SW480 (cell line): ENCODE data around the gene SAV1.
A peak's percentile ranks its signal among the peaks of the same experiment; 100 is the strongest.
"Not testable (repeated sequence)": the region's sequence is repeated elsewhere in the genome, so short reads cannot be mapped to it uniquely, and the experiment has no call there.

Experiments
- DNase-seq: peaks from one replicate; pipeline ENCODE4 v3.0.0-alpha.2; 2016; ENCODE audit warnings: low spot score

SAV1 gene

GRCh38 chr14:50665300-50665699 is 2.8 kb downstream of the SAV1 start:
- not testable (repeated sequence) for DNase-seq

DNA sequence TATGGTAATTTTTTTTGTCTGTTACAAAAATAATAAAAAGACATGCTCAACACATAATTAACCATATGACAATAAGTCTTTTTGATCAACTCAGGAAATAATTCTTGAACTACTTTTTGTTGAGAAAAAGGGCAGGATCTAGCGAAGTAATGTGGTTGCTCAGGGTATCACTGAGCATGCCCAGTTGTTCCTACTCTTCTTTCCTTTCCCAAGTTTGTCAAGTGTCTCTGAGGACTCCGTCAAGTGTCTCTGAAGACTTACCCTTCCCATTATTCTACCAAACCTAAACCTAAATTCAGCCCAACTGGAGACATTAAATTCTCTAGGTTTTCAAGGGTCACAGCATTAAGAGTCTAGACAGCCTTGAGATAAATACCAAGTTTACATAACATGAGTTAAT is 3.5 kb downstream of the SAV1 start:
- DNase-seq: not testable (repeated sequence)

DNA sequence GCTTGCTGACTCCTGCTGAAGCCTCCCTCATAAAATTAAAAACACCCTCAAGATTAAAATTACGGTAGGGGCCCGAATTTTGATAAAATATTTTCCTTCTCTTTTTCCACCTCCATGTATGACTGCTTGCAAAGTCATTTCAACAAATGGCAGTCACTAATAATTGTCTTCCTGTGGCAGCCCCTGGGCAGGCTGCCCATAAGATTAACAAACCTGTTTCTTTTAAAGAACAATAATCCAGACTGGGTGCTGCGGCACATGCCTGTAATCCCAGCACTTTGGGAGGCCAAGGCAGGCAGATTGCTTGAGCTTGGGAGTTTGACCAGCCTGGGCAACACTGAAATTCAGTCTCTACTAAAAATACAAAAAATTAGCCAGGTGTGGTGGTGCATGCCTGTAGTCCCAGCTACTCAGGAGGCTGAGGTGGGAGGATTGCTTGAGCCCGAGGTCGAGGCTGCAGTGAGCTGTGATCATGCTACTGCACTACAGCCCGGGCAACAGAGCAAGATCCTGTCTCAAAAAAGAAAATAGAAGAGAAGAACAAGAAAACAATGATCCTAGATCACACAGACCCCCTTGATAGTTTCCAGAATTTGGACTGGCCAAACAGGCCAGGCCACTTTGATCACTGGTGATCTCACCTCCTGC is 8.7 kb downstream of the SAV1 start:
- DNase-seq: no peak

DNA sequence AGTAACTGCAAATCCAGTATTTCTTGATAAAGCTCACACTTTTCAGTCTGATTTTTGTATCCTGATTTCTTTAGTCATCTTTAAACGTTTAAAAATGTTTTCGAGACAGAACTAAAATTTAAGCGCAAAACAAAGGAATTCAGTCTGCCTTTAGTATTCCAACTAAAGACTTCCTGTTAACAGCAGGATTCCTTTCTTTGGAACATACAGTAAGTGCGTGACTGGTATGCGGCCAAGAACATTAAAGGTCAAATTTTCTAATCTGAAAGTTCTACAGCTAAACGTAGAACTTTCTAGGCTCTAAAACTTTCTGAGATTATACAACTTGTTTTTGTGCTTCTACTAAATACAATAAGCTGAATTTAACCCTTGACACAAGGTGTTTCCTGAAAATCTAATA is 9.9 kb downstream of the SAV1 start:
- DNase-seq: no peak

DNA sequence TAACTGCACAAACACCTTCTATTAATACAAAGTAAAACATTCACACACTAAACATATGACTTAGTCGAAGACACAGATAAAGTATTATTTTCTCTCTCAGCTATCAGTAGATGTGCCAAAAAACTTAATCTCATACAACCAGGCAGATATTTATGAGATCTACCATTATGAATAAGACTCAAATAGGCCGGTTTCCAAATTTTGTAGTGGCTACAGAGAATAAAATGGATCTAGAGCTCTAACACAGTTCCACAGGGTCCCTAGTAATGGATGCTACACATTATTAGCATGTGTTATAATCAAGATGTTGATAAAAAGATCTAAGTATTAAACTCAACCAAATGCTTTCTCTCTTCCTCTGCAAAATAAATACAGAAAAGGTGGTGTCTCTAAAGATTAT is 10.4 kb downstream of the SAV1 start:
- no peak for DNase-seq

- no peak for DNase-seq
Measured at GRCh38 chr14:50656776-50657175, 11.3 kb downstream of the SAV1 start.

GRCh38 chr14:50649691-50650090 is 18.4 kb downstream of the SAV1 start:
- no peak for DNase-seq

DNA sequence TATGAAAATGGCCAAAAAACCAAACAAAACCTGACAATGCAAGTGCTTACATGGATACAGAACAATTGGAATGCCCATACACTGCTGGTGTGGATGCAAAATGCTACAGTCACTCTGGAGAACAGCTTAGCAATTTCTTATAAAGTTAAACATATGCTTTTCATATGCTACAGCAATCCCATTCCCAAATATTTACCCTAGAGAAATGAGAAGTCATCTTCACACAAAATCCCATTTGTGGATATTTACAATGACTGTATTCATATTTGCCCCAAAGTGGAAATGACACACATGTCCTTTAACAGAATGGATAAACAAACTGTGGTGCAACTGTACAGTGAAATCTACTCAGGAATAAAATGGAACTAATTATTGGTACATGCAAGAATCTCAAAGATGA is 20.4 kb downstream of the SAV1 start:
- no peak for DNase-seq

GRCh38 chr14:50647282-50647681 is 20.8 kb downstream of the SAV1 start:
- DNase-seq: no peak

- DNase-seq: no peak
Measured at GRCh38 chr14:50635141-50635540, 33.0 kb downstream of the SAV1 start.

DNA sequence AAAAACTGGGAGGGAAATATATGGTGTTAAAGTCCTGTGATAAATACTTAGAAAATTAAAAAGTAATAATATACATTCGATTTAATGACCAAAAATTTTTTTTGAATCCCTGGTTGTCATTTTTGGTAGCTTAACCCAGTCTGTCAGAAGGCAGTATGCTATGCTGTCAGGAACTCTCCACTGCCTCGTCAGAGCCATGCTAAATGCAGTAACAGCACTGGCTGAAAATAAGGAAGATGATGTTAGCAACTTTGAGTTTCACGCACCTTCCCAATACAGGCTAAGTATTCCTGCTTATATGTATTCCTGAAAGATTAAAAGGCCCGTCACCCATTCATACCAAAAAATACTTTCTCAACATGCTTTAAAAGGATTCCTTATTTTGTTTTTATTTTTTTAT is 34.2 kb downstream of the SAV1 start:
- DNase-seq: no peak

GRCh38 chr14:50631408-50631821 is 36.7 kb downstream of the SAV1 start:
- DNase-seq: no peak

GRCh38 chr14:50624947-50625346 is 43.2 kb downstream of the SAV1 start:
- DNase-seq: not testable (repeated sequence)

- no peak for DNase-seq
Measured at GRCh38 chr14:50624447-50624846, 43.7 kb downstream of the SAV1 start.

DNA sequence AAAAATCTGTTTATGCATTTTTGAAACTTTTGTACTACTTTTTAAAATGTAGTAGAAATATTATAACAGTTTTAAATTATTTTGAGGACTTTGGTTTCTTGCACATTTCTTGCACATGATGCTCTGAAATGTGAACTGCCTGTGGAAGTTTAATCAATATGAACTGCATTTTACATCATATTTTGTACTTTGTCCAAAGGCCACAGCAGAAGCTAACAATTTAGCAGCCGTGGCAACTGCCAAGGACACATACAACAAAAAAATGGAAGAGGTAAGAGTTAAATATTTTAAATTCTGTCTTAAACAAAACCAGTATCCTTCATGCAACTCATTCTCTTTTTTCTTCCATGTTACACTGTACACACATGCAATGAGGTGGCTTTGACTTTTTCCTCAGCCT is 45.1 kb downstream of the SAV1 start:
- no peak for DNase-seq

DNA sequence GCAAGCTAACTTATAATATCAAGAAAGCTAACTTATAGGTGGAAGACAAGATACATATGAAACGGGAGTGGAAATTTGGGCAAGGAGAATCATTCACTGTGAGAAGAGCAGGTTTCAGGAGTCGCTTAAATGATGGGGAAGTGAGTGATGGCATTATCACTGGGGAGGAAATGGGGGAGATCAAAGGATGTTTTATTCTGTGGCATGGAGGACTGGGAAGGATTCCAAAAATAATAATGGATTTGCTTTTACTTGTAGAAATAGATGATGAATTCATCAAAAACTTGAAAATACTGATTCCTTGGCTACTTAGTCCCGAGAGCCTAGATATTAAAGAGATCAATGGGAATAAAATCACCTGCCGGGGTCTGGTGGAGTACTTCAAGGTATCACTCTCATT is 47.8 kb downstream of the SAV1 start:
- DNase-seq: no peak

DNA sequence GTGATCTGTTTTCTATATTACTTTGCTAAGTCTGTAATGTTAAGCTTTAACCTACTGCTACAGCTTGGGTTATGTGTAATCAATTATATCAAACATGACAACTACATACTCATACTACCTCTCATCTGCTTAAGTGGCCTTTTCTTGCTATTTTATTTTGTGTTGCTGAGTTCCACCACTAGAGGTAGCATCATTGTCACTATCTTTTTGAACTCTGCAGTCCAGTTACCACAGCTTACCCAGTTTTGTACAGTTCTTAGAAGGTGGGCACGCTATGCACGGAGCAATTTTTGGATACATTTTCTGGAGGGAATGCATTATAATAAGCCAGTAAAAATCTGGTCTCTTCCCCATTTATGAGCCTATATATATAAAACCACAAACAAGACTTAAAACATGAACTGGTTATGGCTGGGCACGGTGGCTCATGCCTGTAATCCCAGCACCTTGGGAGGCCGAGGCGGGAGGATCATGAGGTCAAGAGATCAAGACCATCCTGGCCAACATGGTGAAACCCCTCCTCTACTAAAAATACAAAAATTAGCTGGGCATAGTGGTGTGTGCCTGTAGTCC is 48.5 kb downstream of the SAV1 start:
- peak; percentile 23 for DNase-seq

GRCh38 chr14:50616275-50616674 is 51.8 kb downstream of the SAV1 start:
- no peak for DNase-seq

DNA sequence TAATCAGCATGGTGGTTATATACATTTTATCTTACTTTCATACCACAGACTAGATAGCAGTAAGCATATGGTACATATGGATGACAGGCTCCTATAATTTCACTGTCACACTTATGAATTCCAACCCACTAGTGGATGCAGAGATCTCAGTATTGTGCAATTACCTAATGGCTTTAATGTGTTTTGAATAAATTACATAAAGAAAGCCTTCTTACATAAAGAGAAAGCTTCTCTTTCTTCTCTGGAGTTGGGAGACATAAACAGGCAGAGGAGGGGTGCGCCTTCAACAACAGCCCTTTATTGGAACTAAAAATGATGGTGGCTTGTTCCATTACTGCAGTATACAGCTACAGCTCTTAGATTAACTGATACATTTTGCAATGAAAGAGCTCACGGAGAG is 52.6 kb downstream of the SAV1 start:
- no peak for DNase-seq

DNA sequence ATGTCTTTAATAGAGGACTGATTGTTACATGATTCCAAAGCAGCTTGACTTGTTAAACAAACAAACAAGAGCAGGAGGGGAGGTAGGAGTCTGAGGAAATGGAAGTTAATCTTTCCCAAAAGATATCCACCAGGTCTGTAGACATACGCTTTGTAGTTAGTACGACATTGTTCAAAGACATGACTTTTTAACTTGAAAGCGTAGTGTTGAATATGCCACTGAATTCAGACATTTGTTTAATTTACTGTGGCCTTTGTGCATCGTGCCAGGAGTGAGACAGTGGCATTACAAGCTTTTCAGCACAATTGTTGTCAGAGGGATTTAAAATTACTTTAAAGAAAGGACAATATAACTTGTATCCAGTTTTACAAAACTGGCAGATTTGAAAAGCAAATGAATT is 53.0 kb downstream of the SAV1 start:
- no peak for DNase-seq

DNA sequence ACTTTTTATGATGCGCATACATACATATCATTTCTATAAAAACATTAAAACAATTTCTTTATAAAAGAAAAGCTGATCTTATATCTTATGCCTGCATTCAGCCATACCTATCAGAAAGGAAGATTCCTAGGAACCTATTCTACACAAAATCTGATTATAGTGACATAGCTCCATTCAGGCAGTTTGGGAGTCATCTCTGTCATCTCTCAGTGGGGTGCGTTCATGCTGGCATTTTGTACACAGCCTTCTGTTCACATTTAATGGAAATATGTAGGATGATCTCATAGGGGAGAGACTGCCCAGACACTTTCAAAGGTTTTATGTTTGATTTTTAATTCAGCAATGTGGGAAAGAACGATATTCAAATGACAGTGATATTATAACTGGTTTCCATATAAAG is 55.3 kb downstream of the SAV1 start:
- DNase-seq: no peak

GRCh38 chr14:50610465-50610864 is 57.6 kb downstream of the SAV1 start:
- no peak for DNase-seq

DNA sequence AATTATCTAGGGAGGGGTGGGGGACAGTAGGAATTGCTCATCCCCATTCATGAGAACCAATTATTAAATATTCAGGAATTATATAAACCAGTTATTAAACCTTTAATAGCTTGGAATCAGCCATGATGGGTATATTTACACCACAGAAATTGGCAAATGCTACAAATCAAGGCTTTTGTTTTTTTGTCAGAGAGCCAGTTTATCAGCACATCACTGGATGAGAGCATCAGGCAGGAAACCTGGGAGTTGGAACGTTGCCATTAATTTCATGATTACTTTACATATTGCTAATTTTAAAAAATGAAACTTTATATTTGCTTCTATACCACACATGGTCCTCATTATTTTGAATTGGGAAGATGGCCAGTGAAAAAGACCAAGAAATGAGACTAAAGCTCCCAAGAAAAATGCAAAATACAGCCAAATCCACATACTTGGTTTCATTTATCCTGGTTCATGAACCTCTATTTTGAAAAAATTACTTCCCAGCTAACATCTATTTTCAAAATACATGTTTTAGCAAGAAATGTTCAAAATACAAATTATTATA is 59.7 kb downstream of the SAV1 start:
- no peak for DNase-seq

GRCh38 chr14:50607761-50608160 is 60.3 kb downstream of the SAV1 start:
- no peak for DNase-seq
